CD4-positive, alpha-beta T cell (primary cell): ENCODE results near the gene TPGS2. TPM values are rescaled to one million over a fixed set of nuclear protein-coding genes. Genes with fewer than 3 reads are reported as not detected.

Experiments
- ATAC-seq: fragments of 200-7000 bp; cut with Tn5 transposase; one replicate; pipeline ENCODE4 v1.10.0; 2022; ENCODE audit warnings: mild to moderate bottlenecking; ENCODE audit not compliant: poor library complexity
- CTCF ChIA-PET: fragments of 350-600 bp; sonication (Branson Sonifier 250); formaldehyde crosslinking; loops from one replicate; lab custom pipeline; 2021; ENCODE audit warnings: antibody characterized with exemption, inconsistent platforms; lab: Charles Lee
- POLR2A ChIA-PET: fragments of 350-600 bp; sonication (Branson Sonifier 250); formaldehyde crosslinking; loops from one replicate; lab custom pipeline; 2021; ENCODE audit warnings: antibody characterized with exemption, inconsistent platforms; lab: Charles Lee
- DNase-seq, 14 experiments: peaks; one replicate each; pipeline ENCODE4 v3.0.0-alpha.2; 2013 to 2020; ENCODE audit warnings: mixed read lengths in 2 of 14
- H3K27ac ChIP-seq, 2 donors: one replicate each; pipeline versions ENCODE4 v1.5.1 to v1.7.0; 2013; ENCODE audit warnings: low read length in 2 of 2, low read depth in 1 of 2, mild to moderate bottlenecking in 1 of 2
- H3K27me3 ChIP-seq, 2 experiments: 1 replicate in 1 of 2; 2 replicates in 1 of 2; pipeline versions ENCODE4 v1.6.1 to v1.7.0; 2013; ENCODE audit warnings: low read length in 2 of 2, control low read depth in 1 of 2, mild to moderate bottlenecking in 1 of 2, moderate library complexity in 1 of 2; ENCODE audit not compliant: insufficient read depth in 2 of 2, control insufficient read depth in 1 of 2
- H3K36me3 ChIP-seq: one replicate; pipeline ENCODE4 v1.6.1; 2013; ENCODE audit warnings: low read length, control low read depth; ENCODE audit not compliant: insufficient read depth
- H3K4me1 ChIP-seq: one replicate; pipeline ENCODE4 v1.6.1; 2013; ENCODE audit warnings: low read length, control low read depth; ENCODE audit not compliant: insufficient read depth
- H3K4me3 ChIP-seq: one replicate; pipeline ENCODE4 v1.5.1; 2013; ENCODE audit warnings: mild to moderate bottlenecking, low read length, moderate library complexity
- H3K9me3 ChIP-seq, 2 experiments: 1 replicate in 1 of 2; 2 replicates in 1 of 2; pipeline versions ENCODE4 v1.6.1 to v1.7.0; 2013; ENCODE audit warnings: low read length in 2 of 2, mild to moderate bottlenecking in 2 of 2, control low read depth in 1 of 2, moderate library complexity in 1 of 2; ENCODE audit not compliant: control insufficient read depth in 1 of 2, insufficient read depth in 1 of 2
- H3K27ac Mint-ChIP-seq: one replicate; pipeline ENCODE4 v1.8.0; 2020; ENCODE audit warnings: mixed read lengths
- H3K27me3 Mint-ChIP-seq: one replicate; pipeline ENCODE4 v1.8.0; 2021; ENCODE audit warnings: mixed read lengths
- H3K36me3 Mint-ChIP-seq: one replicate; pipeline ENCODE4 v1.8.0; 2021; ENCODE audit warnings: low read depth, mixed read lengths
- H3K4me1 Mint-ChIP-seq: one replicate; pipeline ENCODE4 v1.8.0; 2021; ENCODE audit warnings: low read depth, mixed read lengths
- H3K4me3 Mint-ChIP-seq: one replicate; pipeline ENCODE4 v1.8.0; 2020; ENCODE audit warnings: mild to moderate bottlenecking, mixed read lengths
- H3K9me3 Mint-ChIP-seq: one replicate; pipeline ENCODE4 v1.8.0; 2020; ENCODE audit warnings: mixed read lengths
- intact Hi-C, 2 experiments: fragments of 100-400 bp; cut with DNase I in 1 of 2; cut with micrococcal nuclease in 1 of 2; formaldehyde crosslinking; loops; one replicate each; pipeline versions ENCODE4 v1.15.1 to v1.9.0; 2023 to 2025; cut with DNase I, micrococcal nuclease
- total RNA-seq, 174 experiments: library from RNA in 2 of 174; stranded (reverse) in 2 of 174; gene quantifications; one replicate each; pipeline ENCODE4 v1.2.3 and lab custom pipeline; 2021 to 2026
- TF ChIP-seq, protein P1 (sequence below): fragments of 200-600 bp; IDR thresholded peaks from one replicate; pipeline ENCODE4 v1.8.0; 2022; ENCODE audit warnings: antibody characterized with exemption, mild to moderate bottlenecking

Gene TPGS2
- total RNA-seq, 2 experiments from 2014 or later: 16.4 to 19.0 TPM

DNA sequence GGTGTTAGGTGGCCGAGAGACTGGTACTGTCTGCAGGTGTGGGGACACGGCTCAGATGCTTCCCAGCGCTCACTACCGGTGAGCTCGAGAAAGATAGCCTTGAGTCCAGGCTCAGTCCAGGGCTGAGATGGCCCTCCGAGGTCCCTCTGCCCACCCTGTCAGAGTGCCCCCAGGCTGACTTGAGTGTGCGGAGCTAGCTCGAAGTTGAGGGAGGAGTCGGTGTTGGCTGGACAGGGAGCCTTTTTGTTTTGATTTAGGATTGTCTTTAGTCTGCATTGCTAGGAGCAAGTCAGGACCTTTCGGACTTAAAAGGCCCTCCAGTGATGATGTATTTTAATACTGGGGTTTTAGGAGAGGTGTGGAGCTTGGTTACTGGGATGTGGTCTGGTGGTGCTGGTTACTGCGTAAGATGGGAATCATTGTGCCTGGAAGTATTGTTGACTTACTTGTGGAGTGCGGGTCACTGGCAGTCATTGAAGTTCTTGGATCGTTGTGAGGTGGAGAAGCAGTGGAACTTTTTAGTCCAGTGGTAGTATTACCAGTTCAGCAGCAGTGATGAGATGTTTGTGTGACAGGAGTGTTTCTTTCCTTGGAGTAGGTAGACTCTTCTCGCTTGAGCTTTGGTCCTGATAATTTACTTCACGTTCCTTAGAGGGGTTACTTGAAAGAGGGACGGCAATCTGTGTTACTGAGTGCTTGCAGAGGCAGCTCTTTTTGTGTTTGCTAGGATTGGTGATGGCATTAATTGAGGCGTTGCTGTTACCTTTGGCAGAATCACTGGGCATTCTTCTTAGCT is 758 bp upstream of the TPGS2 start:
- ChIA-PET CTCF (interaction anchor here (0.6 to 1.2 kb wide), 4 partner anchors 12 to 763 kb away, joined by 3 to 4 read pairs (median 3); no protein-coding TSS in a partner anchor), POLR2A (interaction anchor here (0.9 to 2.2 kb wide), 5 partner anchors 15 to 1589 kb away, joined by 3 to 12 read pairs (median 5); partner anchors contain the start of genes ELP2, INO80C, SLC39A6 and ZNF397)
- intact Hi-C loops: loop anchor here (2.0 to 10.0 kb wide), 6 partner anchors 702 to 1585 kb away; partner anchors contain the start of genes RMP24 (in 2 of the 2), ELP2 (in 1 of the 2), INO80C (in 1 of the 2) and RPRD1A (in 1 of the 2)
- no peaks in the 10 kb centered on the region for H3K9me3 ChIP-seq
- H3K4me1 Mint-ChIP-seq: peaks cover 56% of the 10 kb centered on the region
- no peaks in the 10 kb centered on the region for H3K27me3 ChIP-seq
- H3K4me1 ChIP-seq: peaks cover 24% of the 10 kb centered on the region
- ATAC-seq (no peak), DNase-seq (no peak)
- no peaks in the 10 kb centered on the region for H3K36me3 ChIP-seq
- peak overlapping the region; percentile 86 for H3K4me3 ChIP-seq
- peaks cover 5% of the 10 kb centered on the region for H3K36me3 Mint-ChIP-seq
- peak overlapping the region; percentile 73 for H3K27ac Mint-ChIP-seq
- TF ChIP-seq, protein P1, sequence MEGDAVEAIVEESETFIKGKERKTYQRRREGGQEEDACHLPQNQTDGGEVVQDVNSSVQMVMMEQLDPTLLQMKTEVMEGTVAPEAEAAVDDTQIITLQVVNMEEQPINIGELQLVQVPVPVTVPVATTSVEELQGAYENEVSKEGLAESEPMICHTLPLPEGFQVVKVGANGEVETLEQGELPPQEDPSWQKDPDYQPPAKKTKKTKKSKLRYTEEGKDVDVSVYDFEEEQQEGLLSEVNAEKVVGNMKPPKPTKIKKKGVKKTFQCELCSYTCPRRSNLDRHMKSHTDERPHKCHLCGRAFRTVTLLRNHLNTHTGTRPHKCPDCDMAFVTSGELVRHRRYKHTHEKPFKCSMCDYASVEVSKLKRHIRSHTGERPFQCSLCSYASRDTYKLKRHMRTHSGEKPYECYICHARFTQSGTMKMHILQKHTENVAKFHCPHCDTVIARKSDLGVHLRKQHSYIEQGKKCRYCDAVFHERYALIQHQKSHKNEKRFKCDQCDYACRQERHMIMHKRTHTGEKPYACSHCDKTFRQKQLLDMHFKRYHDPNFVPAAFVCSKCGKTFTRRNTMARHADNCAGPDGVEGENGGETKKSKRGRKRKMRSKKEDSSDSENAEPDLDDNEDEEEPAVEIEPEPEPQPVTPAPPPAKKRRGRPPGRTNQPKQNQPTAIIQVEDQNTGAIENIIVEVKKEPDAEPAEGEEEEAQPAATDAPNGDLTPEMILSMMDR: no peak
- H3K27ac ChIP-seq: peak overlapping the region; percentile 58 to 78
- H3K27me3 Mint-ChIP-seq: no peaks in the 10 kb centered on the region
- peak overlapping the region; percentile 87 for H3K4me3 Mint-ChIP-seq
- H3K9me3 Mint-ChIP-seq: no peaks in the 10 kb centered on the region

DNA sequence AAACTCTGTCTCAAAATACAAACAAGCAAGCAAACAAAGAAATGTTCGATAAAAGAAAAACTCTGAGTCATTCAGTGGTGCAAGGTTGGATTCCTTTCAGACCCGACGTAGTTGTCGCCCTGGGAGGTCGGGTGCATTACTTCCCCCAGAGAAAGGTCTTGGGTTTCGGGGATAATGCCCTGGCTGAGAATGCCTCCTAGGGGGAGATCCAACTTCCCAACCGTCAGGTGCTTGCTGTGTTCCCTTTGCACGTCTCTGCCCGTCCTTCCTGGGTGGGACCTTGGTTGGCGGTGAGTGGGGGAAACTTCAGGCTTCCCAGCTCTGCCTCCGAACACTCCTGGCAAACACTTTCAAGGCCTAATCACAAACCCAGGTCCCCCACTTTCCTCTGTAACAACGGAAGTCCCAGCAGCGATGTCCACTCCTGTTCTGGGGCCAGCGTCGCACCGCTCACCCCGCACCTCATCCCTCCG is 609 bp downstream of the TPGS2 start:
- Histone ChIP-seq H3K36me3 (no peaks in the 10 kb centered on the region), H3K4me3 (peak overlapping the region; percentile 86), H3K4me1 (peaks cover 24% of the 10 kb centered on the region), H3K27ac (peak overlapping the region; percentile 58 to 63), H3K9me3 (no peaks in the 10 kb centered on the region), H3K27me3 (no peaks in the 10 kb centered on the region)
- DNase-seq: peak; percentile 1 to 56 (median 15)
- H3K4me1 Mint-ChIP-seq: peaks cover 59% of the 10 kb centered on the region
- intact Hi-C loops: loop anchor here (2.0 to 10.0 kb wide), 6 partner anchors 701 to 1583 kb away; partner anchors contain the start of genes RMP24 (in 2 of the 2), ELP2 (in 1 of the 2), INO80C (in 1 of the 2) and RPRD1A (in 1 of the 2)
- CTCF ChIA-PET: interaction anchor here (0.8 to 1.2 kb wide), 2 partner anchors 11 to 25 kb away, joined by 3 to 4 read pairs; no protein-coding TSS in a partner anchor
- peak; percentile 0 for ATAC-seq
- no peaks in the 10 kb centered on the region for H3K9me3 Mint-ChIP-seq
- POLR2A ChIA-PET: interaction anchor here (0.9 to 2.2 kb wide), 4 partner anchors 16 to 1588 kb away, joined by 4 to 12 read pairs (median 6); partner anchors contain the start of genes ELP2, INO80C, SLC39A6 and ZNF397
- peak overlapping the region; percentile 87 for H3K4me3 Mint-ChIP-seq
- TF ChIP-seq, protein P1: no peak
- peaks cover 5% of the 10 kb centered on the region for H3K36me3 Mint-ChIP-seq
- no peaks in the 10 kb centered on the region for H3K27me3 Mint-ChIP-seq
- peak overlapping the region; percentile 73 for H3K27ac Mint-ChIP-seq

DNA sequence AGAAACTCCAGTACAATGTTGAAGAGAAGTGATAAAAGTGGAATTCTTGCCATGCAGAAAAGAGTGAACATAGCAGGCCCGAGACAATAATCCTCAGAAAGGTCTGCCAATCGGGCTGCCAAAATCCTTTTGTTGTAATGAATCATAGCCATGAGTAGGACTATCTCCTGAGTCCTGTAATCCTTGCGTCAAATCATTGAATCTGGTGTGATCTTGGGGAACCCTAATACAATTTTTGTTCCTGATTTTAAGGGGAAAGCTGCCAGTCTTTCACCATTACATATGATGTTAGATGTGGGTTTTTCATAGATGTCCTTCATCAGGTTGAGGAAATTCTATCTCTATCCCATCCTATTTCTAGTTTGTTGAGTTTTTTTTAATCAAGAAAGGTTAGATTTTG is 2.2 kb downstream of the TPGS2 start:
- Mint-ChIP-seq H3K9me3 (no peaks in the 10 kb centered on the region), H3K36me3 (peaks cover 5% of the 10 kb centered on the region), H3K4me1 (peaks cover 53% of the 10 kb centered on the region), H3K27me3 (no peaks in the 10 kb centered on the region), H3K4me3 (peak overlapping the region; percentile 16), H3K27ac (peak overlapping the region; percentile 73)
- TF ChIP-seq, protein P1: no peak
- ChIA-PET POLR2A (interaction anchor here (0.6 kb wide), 1 partner anchor 1465 kb away, joined by 5 read pairs; no protein-coding TSS in a partner anchor), CTCF (no interaction called here)
- DNase-seq: no peak
- ATAC-seq: no peak
- no peaks in the 10 kb centered on the region for H3K27me3 ChIP-seq
- peaks cover 24% of the 10 kb centered on the region for H3K4me1 ChIP-seq
- no peaks in the 10 kb centered on the region for H3K9me3 ChIP-seq
- no peak overlapping the region for H3K27ac ChIP-seq
- no peaks in the 10 kb centered on the region for H3K36me3 ChIP-seq
- no peak overlapping the region for H3K4me3 ChIP-seq
- intact Hi-C loops: loop anchor here (5.0 to 10.0 kb wide), 5 partner anchors 699 to 1582 kb away; partner anchors contain the start of genes RMP24 (in 2 of the 2), ELP2 (in 1 of the 2), INO80C (in 1 of the 2) and SLC39A6 (in 1 of the 2)
